ENCODE data around the gene NAT10. TPM values are rescaled to one million over a fixed set of nuclear protein-coding genes. Genes with fewer than 3 reads are reported as not detected.
"Not testable (repeated sequence)": the region's sequence is repeated elsewhere in the genome, so short reads cannot be mapped to it uniquely, and the experiment has no call there.

NAT10 gene
- polyA plus RNA-seq, 1 donor from 2014 or later, result 12.7 TPM

DNA sequence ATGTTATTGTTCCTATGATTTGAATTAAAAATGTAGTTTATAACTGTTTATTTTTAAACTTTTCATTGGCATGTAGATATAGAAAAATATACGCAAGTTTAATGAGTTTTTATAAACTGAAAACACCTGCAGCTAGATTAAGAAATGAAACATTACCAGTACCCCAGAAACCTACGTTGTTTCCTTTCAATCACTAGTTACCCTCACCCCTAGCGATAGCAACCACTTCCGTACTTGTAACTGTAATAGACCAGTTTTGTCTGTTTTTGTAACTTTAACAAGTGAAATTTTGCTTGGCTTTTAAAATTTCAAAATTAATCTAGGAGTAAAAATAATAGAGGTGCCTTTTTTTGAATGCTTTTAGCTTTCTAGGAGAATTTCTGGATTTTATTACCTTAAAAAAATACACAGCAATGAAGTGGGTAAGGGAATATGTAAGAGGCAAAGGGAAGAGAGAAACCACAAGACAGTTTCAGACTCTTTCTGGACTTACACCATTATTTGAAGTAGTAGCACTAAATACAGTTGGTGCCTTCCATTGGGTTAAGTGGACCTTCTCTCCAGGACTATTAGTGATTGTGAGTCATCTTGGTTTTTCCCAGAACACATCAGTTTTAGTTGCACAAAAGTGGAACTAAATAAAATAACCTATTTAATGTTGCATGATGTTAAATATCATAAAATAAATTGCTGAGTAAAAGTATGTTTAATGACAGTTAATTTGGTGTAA, 18.7 kb upstream of the NAT10 start:
- Histone ChIP-seq H4K20me1 (ENCODE audit: insufficient read depth) (peaks cover 10% of the 10 kb centered on the region), H2AFZ (ENCODE audit: low read depth, low read length) (no peak overlapping the region), H3K9ac (ENCODE audit: low read length) (no peak overlapping the region), H3K4me2 (ENCODE audit: low read length) (no peak overlapping the region), H3K9me3 (ENCODE audit: low read length) (no peaks in the 10 kb centered on the region), H3K4me3 (ENCODE audit: low read length) (no peak overlapping the region), H3F3A (ENCODE audit: insufficient read depth, low read length, poor library complexity, severe bottlenecking) (no peaks in the 10 kb centered on the region), H3K36me3 (ENCODE audit: insufficient read depth, low read length) (peaks cover 33% of the 10 kb centered on the region), H3K9me2 (ENCODE audit: insufficient read depth, low read length) (no peaks in the 10 kb centered on the region), H3K27me3 (ENCODE audit: insufficient read depth, low read depth, low read length) (no peaks in the 10 kb centered on the region), H3K79me2 (replicated peaks; ENCODE audit: insufficient read depth, low read length) (peaks cover 8% of the 10 kb centered on the region), H3K27ac (ENCODE audit: low read length) (no peak overlapping the region)
- no peak for TF ChIP-seq REST (IDR thresholded peaks at IDR 0.05; ENCODE audit: borderline replicate concordance)
- TF ChIP-seq EP300 (conservative IDR thresholded peaks at IDR 0.05; ENCODE audit: poor library complexity, severe bottlenecking), result no peak
- TF ChIP-seq, protein P1, sequence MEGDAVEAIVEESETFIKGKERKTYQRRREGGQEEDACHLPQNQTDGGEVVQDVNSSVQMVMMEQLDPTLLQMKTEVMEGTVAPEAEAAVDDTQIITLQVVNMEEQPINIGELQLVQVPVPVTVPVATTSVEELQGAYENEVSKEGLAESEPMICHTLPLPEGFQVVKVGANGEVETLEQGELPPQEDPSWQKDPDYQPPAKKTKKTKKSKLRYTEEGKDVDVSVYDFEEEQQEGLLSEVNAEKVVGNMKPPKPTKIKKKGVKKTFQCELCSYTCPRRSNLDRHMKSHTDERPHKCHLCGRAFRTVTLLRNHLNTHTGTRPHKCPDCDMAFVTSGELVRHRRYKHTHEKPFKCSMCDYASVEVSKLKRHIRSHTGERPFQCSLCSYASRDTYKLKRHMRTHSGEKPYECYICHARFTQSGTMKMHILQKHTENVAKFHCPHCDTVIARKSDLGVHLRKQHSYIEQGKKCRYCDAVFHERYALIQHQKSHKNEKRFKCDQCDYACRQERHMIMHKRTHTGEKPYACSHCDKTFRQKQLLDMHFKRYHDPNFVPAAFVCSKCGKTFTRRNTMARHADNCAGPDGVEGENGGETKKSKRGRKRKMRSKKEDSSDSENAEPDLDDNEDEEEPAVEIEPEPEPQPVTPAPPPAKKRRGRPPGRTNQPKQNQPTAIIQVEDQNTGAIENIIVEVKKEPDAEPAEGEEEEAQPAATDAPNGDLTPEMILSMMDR (IDR thresholded peaks at IDR 0.05; ENCODE audit: poor library complexity, severe bottlenecking), result no peak
- no peak for TF ChIP-seq TAF1 (IDR thresholded peaks at IDR 0.05; ENCODE audit: low read depth)
- no peak for TF ChIP-seq MXI1 (conservative IDR thresholded peaks at IDR 0.05; ENCODE audit: poor library complexity, severe bottlenecking)
- TF ChIP-seq POLR2AphosphoS5 (IDR thresholded peaks at IDR 0.05), result no peak
- no peak for TF ChIP-seq RAD21 (conservative IDR thresholded peaks at IDR 0.05)
- TF ChIP-seq SMC3 (conservative IDR thresholded peaks at IDR 0.05; ENCODE audit: poor library complexity), result no peak
- no peak for TF ChIP-seq EZH2 (IDR thresholded peaks at IDR 0.05; ENCODE audit: borderline replicate concordance, insufficient read depth, low read length, poor library complexity, severe bottlenecking)

- Histone ChIP-seq H3K36me3 (ENCODE audit: insufficient read depth, low read length) (peaks cover 10% of the 10 kb centered on the region), H3K9ac (ENCODE audit: low read length) (no peak overlapping the region), H3K9me3 (ENCODE audit: low read length) (no peaks in the 10 kb centered on the region)
Observed at GRCh38 chr11:34091825-34092224, 13.6 kb upstream of the NAT10 start.

GRCh38 chr11:34094900-34095299, 10.5 kb upstream of the NAT10 start:
- H3K27ac ChIP-seq (ENCODE audit: low read length); H3K27me3 ChIP-seq (ENCODE audit: insufficient read depth, low read depth, low read length); H4K20me1 ChIP-seq (ENCODE audit: insufficient read depth); H3K4me2 ChIP-seq (ENCODE audit: low read length); H3K9me2 ChIP-seq (ENCODE audit: insufficient read depth, low read length); H3K9ac ChIP-seq (ENCODE audit: low read length); H3F3A ChIP-seq (ENCODE audit: insufficient read depth, low read length, poor library complexity, severe bottlenecking); H3K9me3 ChIP-seq (ENCODE audit: low read length); H2AFZ ChIP-seq (ENCODE audit: low read depth, low read length); H3K4me3 ChIP-seq (ENCODE audit: low read length): not testable (repeated sequence)
- Histone ChIP-seq H3K79me2 (replicated peaks; ENCODE audit: insufficient read depth, low read length) (peaks cover 15% of the 10 kb centered on the region), H3K36me3 (ENCODE audit: insufficient read depth, low read length) (peaks cover 19% of the 10 kb centered on the region)

More at GRCh38 chr11:34091825-34092224, 13.6 kb upstream of the NAT10 start:
- no peak for TF ChIP-seq MXI1 (conservative IDR thresholded peaks at IDR 0.05; ENCODE audit: poor library complexity, severe bottlenecking)
- TF ChIP-seq EZH2 (IDR thresholded peaks at IDR 0.05; ENCODE audit: borderline replicate concordance, insufficient read depth, low read length, poor library complexity, severe bottlenecking), result no peak
- Histone ChIP-seq H3K4me3 (ENCODE audit: low read length) (no peak overlapping the region), H3K9me2 (ENCODE audit: insufficient read depth, low read length) (no peaks in the 10 kb centered on the region), H4K20me1 (ENCODE audit: insufficient read depth) (no peaks in the 10 kb centered on the region), H3K27me3 (ENCODE audit: insufficient read depth, low read depth, low read length) (no peaks in the 10 kb centered on the region), H3K79me2 (replicated peaks; ENCODE audit: insufficient read depth, low read length) (peaks cover 12% of the 10 kb centered on the region), H3K27ac (ENCODE audit: low read length) (no peak overlapping the region), H3F3A (ENCODE audit: insufficient read depth, low read length, poor library complexity, severe bottlenecking) (no peaks in the 10 kb centered on the region), H3K4me2 (ENCODE audit: low read length) (no peak overlapping the region), H2AFZ (ENCODE audit: low read depth, low read length) (no peak overlapping the region)

All from neural cell (in vitro differentiated cells).